EH (cell line): ENCODE measurements around the gene RIIAD1.
A peak's percentile ranks its signal among the peaks of the same experiment; 100 is the strongest.

Experiments
- DNase-seq: peaks from one replicate; pipeline ENCODE4 v3.0.0-alpha.2; 2015; ENCODE audit warnings: low read depth

The RIIAD1 gene

GRCh38 chr1:151711044-151711800 is 10.1 kb upstream of the RIIAD1 start:
- DNase-seq, result no peak

GRCh38 chr1:151711951-151712350 is 9.4 kb upstream of the RIIAD1 start:
- DNase-seq, result no peak

- DNase-seq, result no peak
Measured at GRCh38 chr1:151713044-151713443, 8.3 kb upstream of the RIIAD1 start.

GRCh38 chr1:151713874-151714273 is 7.4 kb upstream of the RIIAD1 start:
- no peak for DNase-seq

- DNase-seq, result no peak
Measured at GRCh38 chr1:151714820-151715725, 6.2 kb upstream of the RIIAD1 start.

GRCh38 chr1:151715726-151716404 is 5.5 kb upstream of the RIIAD1 start:
- no peak for DNase-seq

GRCh38 chr1:151716405-151716762 is 4.9 kb upstream of the RIIAD1 start:
- no peak for DNase-seq

- peak; percentile 17 for DNase-seq
Measured at GRCh38 chr1:151716771-151717631, 4.3 kb upstream of the RIIAD1 start, which contains the start of gene CELF3. CELF3 (minus strand) TSS chr1:151716803; CDS start chr1:151716020, 783 bp downstream.

GRCh38 chr1:151718011-151718431 is 3.3 kb upstream of the RIIAD1 start:
- peak; percentile 25 for DNase-seq

- no peak for DNase-seq
Measured at GRCh38 chr1:151718666-151719065, 2.7 kb upstream of the RIIAD1 start.

- no peak for DNase-seq
Measured at GRCh38 chr1:151720125-151720524, 1.2 kb upstream of the RIIAD1 start.

GRCh38 chr1:151720554-151720953 is 768 bp upstream of the RIIAD1 start:
- peak; percentile 52 for DNase-seq

- no peak for DNase-seq
Measured at GRCh38 chr1:151721788-151722510, 627 bp downstream of the RIIAD1 start.

- no peak for DNase-seq
Measured at GRCh38 chr1:151723726-151724370, 2.5 kb downstream of the RIIAD1 start.

- peak; percentile 63 for DNase-seq
Measured at GRCh38 chr1:151728151-151729054, 7.1 kb downstream of the RIIAD1 start.

GRCh38 chr1:151729157-151729965 is 8.0 kb downstream of the RIIAD1 start:
- DNase-seq, result no peak

GRCh38 chr1:151729966-151730291 is 8.6 kb downstream of the RIIAD1 start:
- no peak for DNase-seq

- DNase-seq, result no peak
Measured at GRCh38 chr1:151733126-151733525, 11.8 kb downstream of the RIIAD1 start.
